GM12892 (cell line): ENCODE measurements around the gene TMSB4X.

ENCODE experiments used
- DNase-seq: peaks from one replicate; pipeline ENCODE4 v3.0.0; 2011; ENCODE audit not compliant: insufficient read length
- FAIRE-seq: peaks from 2 replicates; lab custom pipeline; 2011; peaks lifted over from hg19 to GRCh38; lab: Jason Lieb, UNC
- POLR2A ChIP-seq: IDR thresholded peaks from 2 replicates; pipeline ENCODE4 v1.6.1; 2011; ENCODE audit warnings: low read depth, low read length, control low read depth
- POLR2AphosphoS5 ChIP-seq: IDR thresholded peaks from 2 replicates; pipeline ENCODE4 v1.6.1; 2011; ENCODE audit warnings: low read depth, low read length, control low read depth
- TAF1 ChIP-seq: IDR thresholded peaks from 2 replicates; pipeline ENCODE4 v1.6.1; 2011; ENCODE audit warnings: low read depth, mild to moderate bottlenecking, control low read depth, low read length, borderline replicate concordance

The TMSB4X gene

GRCh38 chrX:13001961-13002671 is 27.2 kb downstream of the TMSB4X start:
- TF ChIP-seq POLR2A (no peak), TAF1 (no peak), POLR2AphosphoS5 (no peak)
- DNase-seq (no peak), FAIRE-seq (peak; percentile 72)

GRCh38 chrX:13005661-13006473 is 31.0 kb downstream of the TMSB4X start:
- DNase-seq (no peak), FAIRE-seq (peak; percentile 90)
- no peak for TF ChIP-seq POLR2AphosphoS5
- 0 out of 2 replicates have a peak, but pooled peaks have one; percentile 12 for TF ChIP-seq POLR2A
- no peak for TF ChIP-seq TAF1

- no peak for FAIRE-seq
- TF ChIP-seq POLR2AphosphoS5 = peak; percentile 74
- no peak for TF ChIP-seq TAF1
- TF ChIP-seq POLR2A = peak; percentile 28; the same call in 1 of the 2 replicates
Measured at GRCh38 chrX:13007519-13008188, 32.7 kb downstream of the TMSB4X start.

GRCh38 chrX:13008189-13008533 is 33.3 kb downstream of the TMSB4X start:
- DNase-seq = no peak
- TF ChIP-seq POLR2AphosphoS5 = no peak
- peak; percentile 29; the same call in 1 of the 2 replicates for TF ChIP-seq POLR2A
- FAIRE-seq = peak; percentile 93

More at GRCh38 chrX:13007519-13008188, 32.7 kb downstream of the TMSB4X start:
- DNase-seq = no peak

GRCh38 chrX:13008851-13009250 is 33.9 kb downstream of the TMSB4X start:
- FAIRE-seq = no peak
- no peak for TF ChIP-seq POLR2A
- TF ChIP-seq POLR2AphosphoS5 = no peak
- TF ChIP-seq TAF1 = no peak
- DNase-seq = no peak

- no peak for FAIRE-seq
- no peak for TF ChIP-seq TAF1
- TF ChIP-seq POLR2A = no peak
- TF ChIP-seq POLR2AphosphoS5 = no peak
- no peak for DNase-seq
Measured at GRCh38 chrX:13009273-13009672, 34.4 kb downstream of the TMSB4X start.

- TF ChIP-seq TAF1 (no peak), POLR2AphosphoS5 (no peak), POLR2A (no peak)
- FAIRE-seq (no peak), DNase-seq (no peak)
Measured at GRCh38 chrX:13009844-13010243, 34.9 kb downstream of the TMSB4X start.

GRCh38 chrX:13010546-13010945 is 35.6 kb downstream of the TMSB4X start:
- TF ChIP-seq POLR2AphosphoS5 (no peak), TAF1 (no peak), POLR2A (no peak)
- no peak for DNase-seq
- FAIRE-seq = peak; percentile 67

- TF ChIP-seq POLR2AphosphoS5 = no peak
- no peak for TF ChIP-seq POLR2A
- no peak for TF ChIP-seq TAF1
- DNase-seq (no peak), FAIRE-seq (peak; percentile 93)
Measured at GRCh38 chrX:13013363-13014110, 38.6 kb downstream of the TMSB4X start.

GRCh38 chrX:13014111-13015096 is 39.5 kb downstream of the TMSB4X start:
- no peak for DNase-seq
- peak; percentile 17 for FAIRE-seq
- TF ChIP-seq POLR2A = no peak
- no peak for TF ChIP-seq TAF1
- no peak for TF ChIP-seq POLR2AphosphoS5
